Measurements from ENCODE around the gene TRIM31.

DNA sequence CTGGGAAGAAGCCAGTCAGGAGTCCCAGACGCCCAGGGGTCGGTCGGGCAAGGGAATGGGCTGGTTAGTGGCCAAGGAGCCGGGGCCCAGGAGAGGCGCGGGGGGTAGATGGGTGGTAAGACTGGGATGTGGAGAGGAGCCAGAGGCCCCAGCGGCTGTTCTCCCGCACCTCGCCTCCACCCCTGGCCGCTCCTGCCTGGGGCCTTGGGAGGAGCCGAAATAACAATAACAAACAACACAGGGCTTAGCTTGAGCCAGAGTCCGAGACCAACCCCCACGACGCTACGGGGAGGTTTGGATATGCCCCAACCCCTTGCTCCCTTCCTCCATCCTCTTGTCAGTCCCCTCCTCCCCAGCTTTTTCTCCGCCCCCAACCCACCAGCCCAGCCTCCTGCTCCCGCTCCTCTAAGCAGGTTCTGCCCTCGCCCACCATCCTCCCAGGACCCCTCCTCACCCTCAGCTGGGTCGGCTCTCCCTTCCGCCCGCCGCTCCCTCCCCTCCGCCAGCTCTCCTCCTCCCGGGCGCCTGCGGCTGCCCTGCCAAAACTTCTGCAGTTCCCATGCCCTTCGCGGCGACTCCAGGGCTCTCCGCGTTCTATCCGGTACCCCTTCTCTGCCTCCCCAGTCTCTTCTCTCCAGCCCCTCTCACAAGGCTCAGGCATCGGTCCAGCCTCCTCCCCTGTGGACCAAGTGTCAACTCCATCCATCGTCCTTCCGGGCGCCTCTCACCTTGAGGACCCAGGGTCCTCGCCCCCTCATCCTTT is 38.4 kb downstream of the TRIM31 start:
- no peak for TF ChIP-seq MYC (IDR thresholded peaks at IDR 0.05; ENCODE audit: low read depth, low read length)
- TF ChIP-seq, protein P1, sequence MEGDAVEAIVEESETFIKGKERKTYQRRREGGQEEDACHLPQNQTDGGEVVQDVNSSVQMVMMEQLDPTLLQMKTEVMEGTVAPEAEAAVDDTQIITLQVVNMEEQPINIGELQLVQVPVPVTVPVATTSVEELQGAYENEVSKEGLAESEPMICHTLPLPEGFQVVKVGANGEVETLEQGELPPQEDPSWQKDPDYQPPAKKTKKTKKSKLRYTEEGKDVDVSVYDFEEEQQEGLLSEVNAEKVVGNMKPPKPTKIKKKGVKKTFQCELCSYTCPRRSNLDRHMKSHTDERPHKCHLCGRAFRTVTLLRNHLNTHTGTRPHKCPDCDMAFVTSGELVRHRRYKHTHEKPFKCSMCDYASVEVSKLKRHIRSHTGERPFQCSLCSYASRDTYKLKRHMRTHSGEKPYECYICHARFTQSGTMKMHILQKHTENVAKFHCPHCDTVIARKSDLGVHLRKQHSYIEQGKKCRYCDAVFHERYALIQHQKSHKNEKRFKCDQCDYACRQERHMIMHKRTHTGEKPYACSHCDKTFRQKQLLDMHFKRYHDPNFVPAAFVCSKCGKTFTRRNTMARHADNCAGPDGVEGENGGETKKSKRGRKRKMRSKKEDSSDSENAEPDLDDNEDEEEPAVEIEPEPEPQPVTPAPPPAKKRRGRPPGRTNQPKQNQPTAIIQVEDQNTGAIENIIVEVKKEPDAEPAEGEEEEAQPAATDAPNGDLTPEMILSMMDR (IDR thresholded peaks at IDR 0.05; ENCODE audit: extremely low read depth in 1 of 2, insufficient read depth in 1 of 2, low read depth in 1 of 2, low read length in 2 of 2): no peak

Measured in endothelial cell of umbilical vein (primary cell).